BLaER1 treated with 17β-estradiol and CSF1 and Interleukin-3, amounts not matched to agents 10 nM and 100 nM (cell line): ENCODE results near the gene BSCL2.
"Not testable (repeated sequence)": the region's sequence is repeated elsewhere in the genome, so short reads cannot be mapped to it uniquely, and the experiment has no call there.

Experiments
- H3K27ac ChIP-seq, 11 experiments: shearing (Covaris generic); formaldehyde crosslinking; 2 replicates each; pipeline ENCODE4 v1.8.1; 2022
- H3K27me3 ChIP-seq, 11 experiments: shearing (Covaris generic); formaldehyde crosslinking; 2 replicates each; pipeline ENCODE4 v1.8.1; 2022
- H3K36me3 ChIP-seq, 11 experiments: shearing (Covaris generic); formaldehyde crosslinking; 2 replicates each; pipeline ENCODE4 v1.8.1; 2022
- H3K4me1 ChIP-seq, 10 experiments: shearing (Covaris generic); formaldehyde crosslinking; 2 replicates each; pipeline ENCODE4 v1.8.1; 2022
- H3K4me2 ChIP-seq, 11 experiments: shearing (Covaris generic); formaldehyde crosslinking; 2 replicates each; pipeline ENCODE4 v1.8.1; 2022
- H3K4me3 ChIP-seq, 10 experiments: shearing (Covaris generic); formaldehyde crosslinking; 2 replicates each; pipeline ENCODE4 v1.8.1; 2022
- H3K9ac ChIP-seq, 11 experiments: shearing (Covaris generic); formaldehyde crosslinking; 2 replicates each; pipeline ENCODE4 v1.8.1; 2022
- H3K9me3 ChIP-seq, 11 experiments: shearing (Covaris generic); formaldehyde crosslinking; replicated peaks in 1 of 11; 2 replicates each; pipeline ENCODE4 v1.8.1; 2022
- H4K20me1 ChIP-seq, 11 experiments: shearing (Covaris generic); formaldehyde crosslinking; 2 replicates each; pipeline ENCODE4 v1.8.1; 2022
- Cebpa-rat ChIP-seq, 11 experiments: shearing (Covaris generic); IDR thresholded peaks; 2 replicates each; pipeline ENCODE4 v1.8.1; 2022

Gene BSCL2

DNA sequence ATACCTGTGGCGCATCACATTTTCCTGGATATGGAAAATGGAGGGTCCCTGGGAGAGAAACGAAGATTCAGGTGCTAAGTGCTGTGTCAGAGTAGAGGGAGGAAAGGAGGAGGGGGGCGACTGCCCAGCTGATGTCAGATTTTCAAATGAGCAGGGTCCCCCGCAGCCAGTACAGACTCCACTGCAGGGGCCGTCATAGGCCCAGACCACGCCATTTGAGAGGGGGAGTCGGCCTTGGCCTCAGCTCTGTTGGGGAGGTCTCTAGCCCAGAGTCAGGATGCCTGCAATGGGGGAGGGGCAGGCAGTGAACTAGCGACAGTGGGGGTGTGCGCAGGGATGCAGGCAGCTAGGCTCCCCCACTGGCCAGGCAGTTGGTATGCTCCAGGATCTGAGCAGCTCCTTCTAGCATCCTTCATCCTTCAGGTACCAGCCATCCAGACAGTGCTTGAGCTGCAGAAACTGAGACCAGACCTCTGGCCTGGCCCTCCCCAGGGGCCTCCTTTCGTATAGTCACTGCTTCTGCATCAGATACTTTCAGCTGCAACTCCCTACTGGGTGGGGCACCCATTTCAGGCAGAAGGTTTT is at the start of gene BSCL2, which contains the start of gene GNG3:
Gene BSCL2, minus strand, starts transcription at position 148 of the 585 bp plus-strand sequence. CDS start 229 bp downstream, outside the sequence.
Gene GNG3, plus strand, starts transcription at position 400 of the 585 bp plus-strand sequence. CDS start 620 bp downstream, outside the sequence.
- Histone ChIP-seq H3K27me3 (no peaks in the 10 kb centered on the region), H3K27ac (peak within 1 kb of the TSS; percentile 89 to 99 (median 96); a peak in 21 of 22 replicates), H4K20me1 (no peaks in the 10 kb centered on the region), H3K4me3 (peak within 1 kb of the TSS; percentile 64 to 82 (median 70)), H3K9me3 (no peaks in the 10 kb centered on the region), H3K4me2 (peak within 1 kb of the TSS; percentile 88 to 100 (median 98)), H3K36me3 (peaks cover 24 to 62% (median 35%) of the 10 kb centered on the region in 11 experiments), H3K4me1 (peaks cover 47 to 69% (median 51%) of the 10 kb centered on the region in 10 experiments), H3K9ac (peak within 1 kb of the TSS; percentile 82 to 93 (median 91); a peak in 21 of 22 replicates)
- no peak for TF ChIP-seq Cebpa-rat (IDR thresholded peaks at IDR 0.05)

DNA sequence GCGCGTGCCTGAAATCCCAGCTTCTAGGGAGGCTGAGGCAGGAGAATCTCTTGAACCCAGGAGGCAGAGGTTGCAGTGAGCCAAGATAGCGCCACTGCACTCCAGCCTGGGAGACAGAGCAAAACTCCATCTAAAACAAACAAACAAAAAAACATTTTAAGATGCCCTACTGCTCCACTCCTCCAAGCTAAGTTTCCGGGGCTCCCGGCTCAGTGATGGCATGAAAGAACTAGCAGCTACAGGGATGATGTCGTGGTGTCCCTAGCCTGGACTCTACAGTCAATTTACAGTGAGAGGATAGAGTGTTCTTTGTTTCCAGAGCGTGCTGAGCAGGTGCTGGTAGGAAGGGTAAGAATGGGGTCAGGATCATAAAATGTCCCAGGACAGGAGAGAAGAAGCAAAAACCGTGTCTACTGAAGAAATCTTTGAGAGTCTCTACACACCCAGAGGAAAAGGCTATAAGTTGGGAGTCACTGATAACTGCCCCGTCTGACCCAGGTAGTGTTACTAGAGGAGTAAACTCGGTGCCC is 47.9 kb upstream of the BSCL2 start:
- H3K27ac ChIP-seq, result peak overlapping the region in 4 of 11 experiments; percentile 88 to 97 (median 92); a peak in 5 of 22 replicates
- H3K9me3 ChIP-seq, result no peaks in the 10 kb centered on the region
- H3K4me1 ChIP-seq, result peaks cover 22 to 41% (median 30%) of the 10 kb centered on the region in 10 experiments
- TF ChIP-seq Cebpa-rat (IDR thresholded peaks at IDR 0.05), result no peak
- no peaks in the 10 kb centered on the region for H3K27me3 ChIP-seq
- peak overlapping the region in 10 of 11 experiments; percentile 67 to 86 (median 76); a peak in 18 of 22 replicates for H3K4me2 ChIP-seq
- H3K9ac ChIP-seq, result peak overlapping the region in 8 of 11 experiments; percentile 85 to 96 (median 90); a peak in 11 of 22 replicates
- H3K36me3 ChIP-seq, result peaks cover 6 to 27% (median 16%) of the 10 kb centered on the region in 11 experiments; a peak in 18 of 22 replicates
- H3K4me3 ChIP-seq, result peak overlapping the region in 1 of 10 experiments; percentile 68; a peak in 5 of 20 replicates
- H4K20me1 ChIP-seq, result peaks cover 0 to 21% (median 0%) of the 10 kb centered on the region in 11 experiments; a peak in 4 of 22 replicates

DNA sequence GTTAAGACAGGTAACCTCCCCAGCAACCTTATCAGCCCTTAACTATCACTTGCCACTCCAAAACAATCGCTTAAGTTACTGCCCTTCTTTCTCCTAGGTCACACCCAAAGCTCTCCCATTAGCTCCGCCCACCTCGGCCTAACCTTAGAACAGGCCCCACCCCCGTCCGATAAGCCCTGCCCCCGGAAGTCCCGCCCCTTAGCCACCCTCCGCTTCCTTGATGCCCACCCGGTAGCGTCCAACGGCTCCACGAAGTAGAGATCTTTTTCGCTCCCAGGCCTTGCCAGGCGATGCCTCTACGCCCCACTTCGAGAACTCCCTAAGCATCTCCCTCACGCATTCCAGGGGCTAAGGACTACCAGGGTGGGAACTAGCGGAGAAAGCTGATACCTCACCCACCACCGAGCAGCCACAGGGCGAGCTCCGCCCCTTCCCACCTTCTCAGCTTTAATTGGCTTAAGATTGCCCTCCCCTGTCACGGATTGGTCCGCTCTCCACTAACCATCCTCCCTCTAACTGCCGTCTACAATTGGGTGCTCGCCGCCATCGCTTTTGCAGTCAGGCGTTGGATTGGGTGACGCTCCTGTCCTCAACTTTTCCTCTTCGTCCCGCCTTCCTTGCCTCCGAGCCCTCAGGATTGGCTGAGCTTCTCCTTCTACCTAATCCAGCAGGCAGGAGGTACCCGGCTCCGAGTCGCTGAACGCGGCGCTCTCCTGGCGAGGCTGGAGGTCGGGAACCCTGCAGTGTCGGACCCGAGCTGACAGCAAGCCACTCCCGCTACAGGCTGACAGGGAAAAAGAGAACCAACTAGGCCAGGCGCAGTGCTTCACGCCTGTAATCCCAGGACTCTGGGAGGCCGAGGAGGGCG is 46.7 kb upstream of the BSCL2 start, which contains the start of gene ZBTB3:
Gene ZBTB3, minus strand, starts transcription at position 425 of the 868 bp plus-strand sequence. CDS start 496 bp downstream, outside the sequence.
- peak within 1 kb of the TSS; percentile 78 to 97 (median 94); a peak in 21 of 22 replicates for H3K27ac ChIP-seq
- H3K9me3 ChIP-seq, result no peaks in the 10 kb centered on the region
- H3K27me3 ChIP-seq, result no peaks in the 10 kb centered on the region
- H3K36me3 ChIP-seq, result peaks cover 6 to 37% (median 18%) of the 10 kb centered on the region in 11 experiments; a peak in 19 of 22 replicates
- peak within 1 kb of the TSS; percentile 76 to 97 (median 91) for H3K4me2 ChIP-seq
- peaks cover 26 to 53% (median 36%) of the 10 kb centered on the region in 10 experiments for H3K4me1 ChIP-seq
- TF ChIP-seq Cebpa-rat (IDR thresholded peaks at IDR 0.05), result no peak
- peaks cover 0 to 21% (median 0%) of the 10 kb centered on the region in 11 experiments; a peak in 5 of 22 replicates for H4K20me1 ChIP-seq
- H3K4me3 ChIP-seq, result peak within 1 kb of the TSS; percentile 55 to 80 (median 68)
- peak within 1 kb of the TSS; percentile 85 to 96 (median 92) for H3K9ac ChIP-seq

DNA sequence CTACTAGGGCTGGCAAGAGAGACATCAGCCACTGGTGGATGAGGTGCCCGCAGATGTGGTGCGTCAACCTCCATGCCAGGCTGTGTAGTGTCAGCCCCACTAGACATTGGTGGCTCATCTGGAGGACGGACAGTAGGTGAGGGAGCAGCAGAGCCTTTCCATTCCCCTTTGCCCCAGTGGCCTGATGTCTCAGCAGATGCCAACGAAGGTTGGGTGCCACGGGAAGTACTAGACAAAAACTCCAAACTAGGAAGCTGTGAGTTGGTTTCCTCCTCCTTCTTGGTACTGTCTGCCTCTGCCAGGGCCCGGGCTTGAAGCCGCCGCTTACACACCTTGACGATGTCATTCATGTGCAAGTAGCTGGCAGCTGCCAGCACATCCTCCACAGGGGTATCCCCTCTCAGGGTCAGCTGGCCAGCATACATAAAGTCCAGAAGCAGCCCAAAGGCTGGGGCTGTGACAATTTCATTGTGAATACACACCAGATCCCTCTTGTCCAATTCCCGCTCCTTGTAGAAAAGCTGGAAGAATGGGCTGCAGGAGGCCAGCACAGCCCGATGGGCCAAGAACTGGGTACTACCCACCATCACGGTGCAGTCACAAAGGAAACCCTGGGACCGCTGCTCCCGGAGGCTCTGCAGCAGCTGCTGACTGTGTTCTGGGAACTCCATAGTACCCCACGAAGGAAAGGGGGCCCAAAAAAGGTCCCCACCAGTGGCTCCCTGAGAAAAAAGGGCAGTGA is 45.9 kb upstream of the BSCL2 start:
- peaks cover 10 to 43% (median 18%) of the 10 kb centered on the region in 11 experiments; a peak in 19 of 22 replicates for H3K36me3 ChIP-seq
- peaks cover 0 to 27% (median 0%) of the 10 kb centered on the region in 11 experiments; a peak in 5 of 22 replicates for H4K20me1 ChIP-seq
- H3K4me3 ChIP-seq, result peak overlapping the region; percentile 55 to 80 (median 68)
- no peak for TF ChIP-seq Cebpa-rat (IDR thresholded peaks at IDR 0.05)
- no peaks in the 10 kb centered on the region for H3K27me3 ChIP-seq
- H3K4me1 ChIP-seq, result peaks cover 34 to 60% (median 44%) of the 10 kb centered on the region in 10 experiments
- no peaks in the 10 kb centered on the region for H3K9me3 ChIP-seq
- peak overlapping the region; percentile 78 to 97 (median 94); a peak in 18 of 22 replicates for H3K27ac ChIP-seq
- peak overlapping the region; percentile 85 to 96 (median 92) for H3K9ac ChIP-seq
- peak overlapping the region; percentile 76 to 97 (median 91) for H3K4me2 ChIP-seq

DNA sequence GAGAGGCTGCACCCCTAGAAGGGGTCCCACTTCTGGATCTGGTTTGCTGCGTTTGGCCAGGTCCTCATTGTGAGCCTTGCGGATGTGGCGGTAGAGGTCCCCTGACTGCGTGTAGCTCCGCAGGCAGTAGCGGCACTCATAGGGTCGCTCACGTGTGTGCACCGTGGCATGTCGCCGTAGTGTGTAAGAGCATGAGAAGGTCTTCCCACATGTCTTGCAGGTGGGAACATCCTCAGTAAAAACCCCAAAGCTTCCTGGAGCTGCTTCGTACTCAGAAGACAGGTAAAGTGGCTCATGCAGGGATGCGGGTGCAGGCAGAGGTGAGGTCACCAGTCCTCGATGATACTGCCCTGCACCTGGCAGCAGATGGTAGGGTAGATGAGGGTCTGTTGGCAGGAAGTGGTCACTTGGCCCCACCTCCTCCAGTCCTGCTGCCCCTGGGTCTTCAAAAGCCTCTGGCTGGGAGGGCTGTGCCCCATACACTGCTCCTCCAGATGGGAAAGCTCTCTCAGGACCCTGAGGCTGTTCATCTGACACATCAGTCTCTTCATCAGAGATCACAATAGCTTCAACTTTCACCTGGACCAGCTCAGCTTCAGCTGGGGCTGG is 45.1 kb upstream of the BSCL2 start:
- Histone ChIP-seq H3K27ac (peak overlapping the region in 1 of 11 experiments; percentile 26; a peak in 1 of 22 replicates), H3K4me3 (no peak overlapping the region), H3K27me3 (no peaks in the 10 kb centered on the region), H3K4me2 (peak overlapping the region; percentile 18 to 97 (median 91); a peak in 20 of 22 replicates), H3K36me3 (peaks cover 10 to 43% (median 18%) of the 10 kb centered on the region in 11 experiments; a peak in 19 of 22 replicates), H4K20me1 (peaks cover 0 to 27% (median 0%) of the 10 kb centered on the region in 11 experiments; a peak in 5 of 22 replicates), H3K9ac (peak overlapping the region in 10 of 11 experiments; percentile 35 to 94 (median 88); a peak in 8 of 22 replicates), H3K4me1 (peaks cover 42 to 69% (median 53%) of the 10 kb centered on the region in 10 experiments), H3K9me3 (no peaks in the 10 kb centered on the region)
- TF ChIP-seq Cebpa-rat (IDR thresholded peaks at IDR 0.05), result no peak

DNA sequence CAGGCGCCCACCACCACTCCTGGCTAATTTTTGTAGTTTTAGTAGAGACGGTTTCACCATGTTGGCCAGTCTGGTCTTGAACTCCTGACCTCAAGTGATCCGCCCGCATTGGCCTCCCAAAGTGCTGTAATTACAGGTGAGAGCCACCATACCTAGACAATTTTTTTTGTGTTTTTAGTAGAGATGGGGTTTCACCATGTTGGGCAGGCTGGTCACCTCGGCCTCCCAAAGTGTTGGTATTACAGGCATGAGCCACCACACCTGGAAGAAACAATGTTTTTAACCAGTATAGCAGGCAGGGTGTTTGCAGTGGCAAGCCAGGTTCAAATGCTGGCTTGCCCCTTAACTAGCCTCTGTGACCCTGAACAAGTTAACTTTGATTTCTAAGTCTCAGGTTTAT is 42.7 kb upstream of the BSCL2 start:
- H3K4me2 ChIP-seq, result peak overlapping the region in 2 of 11 experiments; percentile 23 to 35; a peak in 1 of 22 replicates
- H3K36me3 ChIP-seq, result peaks cover 10 to 43% (median 18%) of the 10 kb centered on the region in 11 experiments; a peak in 19 of 22 replicates
- not testable (repeated sequence) for H3K27me3 ChIP-seq, H3K4me3 ChIP-seq, H3K9me3 ChIP-seq, H3K27ac ChIP-seq, H3K9ac ChIP-seq
- H3K4me1 ChIP-seq, result peaks cover 48 to 70% (median 58%) of the 10 kb centered on the region in 10 experiments
- H4K20me1 ChIP-seq, result peaks cover 0 to 27% (median 0%) of the 10 kb centered on the region in 11 experiments; a peak in 5 of 22 replicates

DNA sequence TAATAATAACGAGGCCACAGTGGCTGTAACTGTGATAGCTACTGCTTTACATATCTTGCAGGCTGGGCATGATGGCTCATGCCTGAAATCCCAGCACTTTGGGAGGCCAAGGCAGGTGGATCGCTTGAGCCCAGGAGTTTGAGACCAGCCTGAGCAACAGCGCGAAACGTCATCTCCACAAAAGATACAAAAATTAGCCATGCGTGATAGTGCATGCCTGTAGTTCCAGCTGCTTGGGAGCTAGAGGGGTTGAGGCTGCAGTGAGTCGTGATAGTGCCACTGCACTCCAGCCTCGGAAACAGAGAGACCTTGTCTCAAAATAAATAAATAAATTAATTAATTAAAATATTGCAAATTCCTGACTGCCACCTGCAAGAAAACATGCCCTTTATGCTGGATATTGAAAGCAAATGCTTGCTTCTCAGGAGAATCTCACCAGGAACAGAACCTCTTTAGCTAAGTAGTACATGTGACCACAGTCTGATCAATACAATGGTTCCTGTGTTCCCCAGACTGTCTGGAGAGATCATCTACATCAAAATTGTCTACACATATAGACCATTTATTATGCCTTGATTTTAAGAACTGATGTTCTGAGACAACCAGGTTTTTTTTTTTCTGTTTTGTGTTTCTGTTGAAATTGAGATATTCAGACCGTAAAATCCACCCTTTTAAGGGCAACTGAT is 40.4 kb upstream of the BSCL2 start:
- H3K4me1 ChIP-seq, result peaks cover 33 to 57% (median 41%) of the 10 kb centered on the region in 10 experiments
- peaks cover 9 to 38% (median 18%) of the 10 kb centered on the region in 11 experiments; a peak in 20 of 22 replicates for H3K36me3 ChIP-seq
- peak overlapping the region in 2 of 11 experiments; percentile 1 to 13; a peak in 2 of 22 replicates for H3K27ac ChIP-seq
- no peak overlapping the region for H3K4me3 ChIP-seq
- no peaks in the 10 kb centered on the region for H3K27me3 ChIP-seq
- no peaks in the 10 kb centered on the region for H3K9me3 ChIP-seq
- H4K20me1 ChIP-seq, result peaks cover 0 to 17% (median 0%) of the 10 kb centered on the region in 11 experiments; a peak in 5 of 22 replicates
- peak overlapping the region in 5 of 11 experiments; percentile 1 to 44 (median 13); a peak in 5 of 22 replicates for H3K9ac ChIP-seq
- no peak for TF ChIP-seq Cebpa-rat (IDR thresholded peaks at IDR 0.05)
- peak overlapping the region; percentile 13 to 75 (median 52); a peak in 19 of 22 replicates for H3K4me2 ChIP-seq
